Pancreas (tissue), 10 donors: ENCODE measurements around the gene OR13C9. TPM values are rescaled to one million over a fixed set of nuclear protein-coding genes. Genes with fewer than 3 reads are reported as not detected.
"Not testable (repeated sequence)": the region's sequence is repeated elsewhere in the genome, so short reads cannot be mapped to it uniquely, and the experiment has no call there.

Experiments used
- ATAC-seq, 4 donors: fragments of 200-7000 bp; cut with Tn5 transposase; one replicate each; pipeline versions ENCODE4 v1.8.0 to v1.9.1; 2020; ENCODE audit warnings: mild to moderate bottlenecking in 4 of 4, moderate library complexity in 4 of 4
- DNase-seq, 6 donors: peaks; one replicate each; pipeline ENCODE4 v3.0.0-alpha.2; 2020
- FAIRE-seq: peaks from 2 replicates; lab custom pipeline; 2012; peaks lifted over from hg19 to GRCh38; lab: Jason Lieb, UNC
- H3K27ac ChIP-seq, 4 donors: fragments of 200-600 bp; sonication (generic); 1 replicate in 3 of 4; 2 replicates in 1 of 4; pipeline versions ENCODE4 v1.5.0 to v1.8.0; 2020
- H3K27me3 ChIP-seq, 4 donors: fragments of 200-600 bp; one replicate each; pipeline ENCODE4 v1.8.0; 2021
- H3K36me3 ChIP-seq, 3 donors: fragments of 200-600 bp; sonication (generic) in 1 of 3; one replicate each; pipeline versions ENCODE4 v1.5.0 to v1.8.0; 2020 to 2021
- H3K4me1 ChIP-seq, 3 donors: fragments of 200-600 bp; one replicate each; pipeline ENCODE4 v1.8.0; 2021
- H3K4me3 ChIP-seq, 4 donors: fragments of 200-600 bp; sonication (generic) in 2 of 4; one replicate each; pipeline versions ENCODE4 v1.5.0 to v1.8.0; 2020 to 2021
- H3K9me3 ChIP-seq, 4 donors: fragments of 200-600 bp; one replicate each; pipeline ENCODE4 v1.8.0; 2021
- CTCF ChIP-seq, 4 donors: fragments of 200-600 bp; sonication (generic) in 3 of 4; IDR thresholded peaks; one replicate each; pipeline versions ENCODE4 v1.5.0 to v1.8.0; 2021; ENCODE audit warnings: antibody characterized with exemption in 4 of 4
- WGBS, 2 donors: extraction: QIAGEN DNeasy Blood & Tissue Kit; methylation state at CpG; one replicate each; pipeline ENCODE4 v1.1.7; 2013; 5-methylcytosine and 5-hydroxymethylcytosine counted together
- intact Hi-C, 3 donors: fragments of 100-400 bp; cut with DNase I; formaldehyde crosslinking; loops; one replicate each; pipeline versions ENCODE4 v1.11.1 to v1.14.2; 2022
- polyA plus RNA-seq, 2 donors: library from polyadenylated mRNA; stranded (reverse); fragments of 200-250 nt; gene quantifications; one replicate each; pipeline ENCODE4 v1.2.3, GENCODE V29; 2013
- total RNA-seq, 6 donors: library from RNA; stranded (reverse); fragmentation: NEBNext Ultra II Directional in 4 of 6; extraction: Animal tissue kit (Norgen Biotek cat#: 25700) in 4 of 6; gene quantifications; one replicate each; pipeline versions ENCODE4 v1.2.1 to v1.2.4, GENCODE V29; 2021 to 2023
- donor health status: healthy with polysubstance abuse.
- donor health status: DM: no; HTN: no; CAD: no; lungs with moderate emphysema.
- donor health status: DM: no; HTN: no; CAD: no.
- donor health status: control.
- donor health status: control.
- donor health status: Bipolar disorder and iron deficiency.
- donor health status: DM: yes; HTN: yes; CAD: no.
- donor health status: DM: no; HTN: no; CAD: no.
- donor health status: DM: no; HTN: no; CAD: no.
- donor health status: DM: yes; HTN: yes; CAD: no.

Gene OR13C9
- total RNA-seq (not detected), polyA plus RNA-seq (not detected)

- WGBS, 2 donors, result 45 to 63% methylated on average over 2 of the region's 2 CpGs
- Histone ChIP-seq H3K27me3 (no peaks in the 10 kb centered on the region), H3K4me1 (no peaks in the 10 kb centered on the region), H3K9me3 (no peaks in the 10 kb centered on the region), H3K27ac (no peak within 1 kb of the TSS), H3K4me3 (no peak within 1 kb of the TSS), H3K36me3 (no peaks in the 10 kb centered on the region)
- ATAC-seq (no peak), FAIRE-seq (no peak), DNase-seq (no peak)
- no peak for TF ChIP-seq CTCF (IDR thresholded peaks at IDR 0.05)
- intact Hi-C loops, result no loop called here
Observed at GRCh38 chr9:104618104-104618503, at the start of gene OR13C9. Gene OR13C9, minus strand, starts transcription at chr9:104618204. Its CDS starts 0 bp downstream, at chr9:104618204.

GRCh38 chr9:104658496-104659195 is 40.6 kb upstream of the OR13C9 start:
- intact Hi-C loops, result no loop called here
- FAIRE-seq (no peak), ATAC-seq (no peak), DNase-seq (no peak)
- WGBS, 2 donors, result 45 to 55% methylated on average over 2 of the region's 2 CpGs
- H3K4me3 ChIP-seq, result no peak overlapping the region
- H3K4me1 ChIP-seq, result no peaks in the 10 kb centered on the region
- H3K36me3 ChIP-seq, result no peaks in the 10 kb centered on the region
- H3K27me3 ChIP-seq, result no peaks in the 10 kb centered on the region
- no peaks in the 10 kb centered on the region for H3K9me3 ChIP-seq
- no peak for TF ChIP-seq CTCF (IDR thresholded peaks at IDR 0.05)
- H3K27ac ChIP-seq, result no peak overlapping the region

GRCh38 chr9:104635456-104635855 is 17.5 kb upstream of the OR13C9 start:
- FAIRE-seq, result no peak
- Histone ChIP-seq H3K4me1 (no peaks in the 10 kb centered on the region), H3K27ac (no peak overlapping the region), H3K9me3 (no peaks in the 10 kb centered on the region), H3K4me3 (no peak overlapping the region), H3K36me3 (no peaks in the 10 kb centered on the region), H3K27me3 (no peaks in the 10 kb centered on the region)
- no peak for TF ChIP-seq CTCF (IDR thresholded peaks at IDR 0.05)
- intact Hi-C loops, result no loop called here
- no peak for ATAC-seq
- no peak for DNase-seq

GRCh38 chr9:104633976-104634520 is 16.0 kb upstream of the OR13C9 start:
- WGBS, 2 donors, result 89 to 93% methylated on average over 30 of the region's 30 CpGs
- DNase-seq, result peak in 1 of 6 donors; percentile 65

DNA sequence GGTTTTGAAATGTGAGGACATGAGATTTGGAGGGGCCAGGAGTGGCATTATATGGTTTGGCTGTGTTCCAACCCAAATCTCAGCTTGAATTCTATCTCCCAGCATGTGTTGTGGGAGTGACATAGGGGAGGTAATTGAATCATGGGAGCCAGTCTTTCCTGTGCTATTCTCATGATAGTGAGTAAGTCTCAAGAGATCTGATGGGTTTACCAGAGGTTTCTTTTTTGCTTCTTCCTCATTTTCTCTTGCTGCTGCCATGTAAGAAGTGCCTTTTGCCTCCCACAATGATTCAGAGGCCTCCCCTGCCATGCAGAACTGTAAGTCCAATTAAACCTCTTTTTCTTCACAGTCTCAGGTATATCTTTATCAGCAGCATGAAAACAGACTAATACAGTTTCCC is 8.0 kb upstream of the OR13C9 start:
- H3K36me3 ChIP-seq, intact Hi-C loops, H3K4me3 ChIP-seq, H3K27me3 ChIP-seq, H3K27ac ChIP-seq, ATAC-seq, DNase-seq, H3K9me3 ChIP-seq, FAIRE-seq, H3K4me1 ChIP-seq: not testable (repeated sequence)

More at GRCh38 chr9:104633976-104634520, 16.0 kb upstream of the OR13C9 start:
- no peak for ATAC-seq
- TF ChIP-seq CTCF (IDR thresholded peaks at IDR 0.05), result no peak
- Histone ChIP-seq H3K4me1 (no peaks in the 10 kb centered on the region), H3K36me3 (no peaks in the 10 kb centered on the region), H3K27ac (no peak overlapping the region), H3K27me3 (no peaks in the 10 kb centered on the region), H3K4me3 (no peak overlapping the region), H3K9me3 (no peaks in the 10 kb centered on the region)
- intact Hi-C loops, result no loop called here
- no peak for FAIRE-seq
